GM12874 (cell line): Measurements from ENCODE around the gene GPHB5.

Experiments used
- CTCF ChIP-seq: IDR thresholded peaks from 2 replicates; pipeline ENCODE4 v1.5.1; 2011; ENCODE audit warnings: low read depth, mild to moderate bottlenecking, control low read depth, low read length, moderate library complexity; ENCODE audit not compliant: insufficient read depth

The GPHB5 gene

GRCh38 chr14:63268771-63269170 lies 50.0 kb downstream of the GPHB5 start:
- no peak for TF ChIP-seq CTCF

- TF ChIP-seq CTCF, result no peak
Observed at GRCh38 chr14:63267171-63267570, 51.6 kb downstream of the GPHB5 start.

- no peak for TF ChIP-seq CTCF
Observed at GRCh38 chr14:63266106-63266505, 52.6 kb downstream of the GPHB5 start.
